Activated CD4-positive, alpha-beta T cell treated with anti-CD3 and anti-CD28 coated beads, Interleukin-2, amount 10 ng/mL, durations not matched to agents 7 days and 5 days (primary cell): Measurements from ENCODE around the gene SPA17. TPM values are rescaled to one million over a fixed set of nuclear protein-coding genes. Genes with fewer than 3 reads are reported as not detected.

Experiments
- CTCF ChIA-PET: fragments of 350-600 bp; sonication (Branson Sonifier 250); formaldehyde crosslinking; loops from one replicate; lab custom pipeline; 2021; ENCODE audit warnings: antibody characterized with exemption; lab: Charles Lee
- POLR2A ChIA-PET: fragments of 350-600 bp; sonication (Branson Sonifier 250); formaldehyde crosslinking; loops from one replicate; lab custom pipeline; 2021; ENCODE audit warnings: antibody characterized with exemption; lab: Charles Lee
- DNase-seq: peaks from one replicate; pipeline ENCODE4 v3.0.0-alpha.2; 2020
- H3K27ac Mint-ChIP-seq: one replicate; pipeline ENCODE4 v1.8.0; 2021; ENCODE audit warnings: mild to moderate bottlenecking, moderate library complexity, mixed read lengths
- H3K27me3 Mint-ChIP-seq: one replicate; pipeline ENCODE4 v1.8.0; 2021; ENCODE audit warnings: mixed read lengths
- H3K36me3 Mint-ChIP-seq: one replicate; pipeline ENCODE4 v1.8.0; 2021; ENCODE audit warnings: low read depth, mixed read lengths
- H3K4me1 Mint-ChIP-seq: one replicate; pipeline ENCODE4 v1.8.0; 2021; ENCODE audit warnings: mixed read lengths
- H3K4me3 Mint-ChIP-seq: one replicate; pipeline ENCODE4 v1.8.0; 2021; ENCODE audit warnings: mild to moderate bottlenecking, moderate library complexity, mixed read lengths
- H3K9me3 Mint-ChIP-seq: one replicate; pipeline ENCODE4 v1.8.0; 2021; ENCODE audit warnings: mixed read lengths
- total RNA-seq, 2 experiments: library from RNA; stranded (reverse); gene quantifications; one replicate each; pipeline ENCODE4 v1.2.3, GENCODE V29; 2021

SPA17 gene
- total RNA-seq, 2 experiments from 2014 or later = 1.1 to 1.8 TPM

- Mint-ChIP-seq H3K9me3 (no peaks in the 10 kb centered on the region), H3K4me3 (no peak overlapping the region), H3K4me1 (no peaks in the 10 kb centered on the region), H3K27ac (no peak overlapping the region), H3K36me3 (peaks cover 4% of the 10 kb centered on the region), H3K27me3 (no peaks in the 10 kb centered on the region)
- no peak for DNase-seq
- CTCF ChIA-PET = interaction anchor here (0.9 to 2.4 kb wide), 5 partner anchors 14 to 202 kb away, joined by 3 to 11 read pairs (median 3); no protein-coding TSS in a partner anchor
- POLR2A ChIA-PET = no interaction called here
Measured at GRCh38 chr11:124643605-124644425, 29.9 kb upstream of the SPA17 start.

DNA sequence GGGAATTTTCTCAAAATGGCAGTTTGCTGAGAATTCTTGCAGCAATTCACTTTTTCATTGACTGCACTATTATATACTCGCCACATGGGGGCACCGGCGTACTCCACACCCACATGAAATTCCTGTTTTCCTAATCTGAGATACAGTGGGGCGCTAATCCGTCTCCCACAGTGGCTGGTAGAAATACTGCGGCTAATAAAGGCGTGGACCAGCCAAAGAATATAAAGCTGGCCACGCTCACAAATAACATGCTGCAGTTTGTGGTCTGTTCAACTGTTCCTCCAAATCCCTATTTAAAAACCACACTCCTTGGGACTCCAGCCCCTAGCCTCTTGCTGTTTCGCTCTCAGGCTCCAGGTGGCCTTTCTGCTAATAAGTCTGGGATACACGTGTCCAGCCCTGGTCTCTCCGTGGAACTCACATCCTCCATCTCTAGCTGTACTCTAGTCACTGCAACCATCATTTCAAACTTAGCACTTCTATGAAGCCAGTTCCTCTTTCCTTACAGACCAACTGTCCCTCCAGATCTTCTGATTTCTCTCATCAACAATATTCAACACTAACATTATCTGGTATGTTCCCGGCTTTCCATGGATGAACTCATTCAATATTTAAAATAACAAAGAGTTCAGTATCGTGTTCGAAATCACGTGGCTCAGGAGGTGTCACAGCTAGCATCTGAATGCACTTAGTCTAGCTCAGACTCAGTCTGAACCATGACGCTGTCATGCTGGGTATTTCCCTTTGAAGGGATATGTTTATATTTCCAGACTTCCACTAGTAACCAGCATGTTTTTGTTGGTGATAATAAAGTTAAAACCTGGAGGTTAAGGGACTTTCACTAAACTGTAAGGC lies 29.1 kb upstream of the SPA17 start:
- H3K36me3 Mint-ChIP-seq = peaks cover 3% of the 10 kb centered on the region
- H3K9me3 Mint-ChIP-seq = no peaks in the 10 kb centered on the region
- ChIA-PET POLR2A (no interaction called here), CTCF (interaction anchor here (0.8 to 0.9 kb wide), 5 partner anchors 22 to 479 kb away, joined by 3 read pairs; partner anchors contain the start of gene TBRG1)
- no peaks in the 10 kb centered on the region for H3K27me3 Mint-ChIP-seq
- no peaks in the 10 kb centered on the region for H3K4me1 Mint-ChIP-seq
- no peak overlapping the region for H3K4me3 Mint-ChIP-seq
- DNase-seq = peak; percentile 23
- H3K27ac Mint-ChIP-seq = no peak overlapping the region

DNA sequence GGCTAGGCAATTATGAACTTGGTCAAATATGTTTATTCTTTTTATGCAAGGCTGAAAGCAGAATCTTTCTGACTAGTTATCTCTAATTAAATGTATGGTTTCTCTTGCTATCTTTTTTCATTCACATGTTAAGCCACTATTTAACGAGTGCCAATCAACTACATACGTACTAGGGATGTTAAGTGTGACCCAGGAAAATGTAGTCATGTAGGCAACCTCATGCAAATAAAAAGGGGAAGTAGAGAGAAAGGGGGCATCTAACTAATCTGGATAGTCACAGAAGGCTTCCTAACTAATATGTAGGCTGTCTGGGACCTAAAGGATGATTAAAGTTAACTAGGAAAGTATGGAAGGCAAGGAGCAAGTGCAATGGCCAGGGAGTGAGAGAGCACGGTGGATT lies 27.6 kb upstream of the SPA17 start:
- Mint-ChIP-seq H3K27me3 (no peaks in the 10 kb centered on the region), H3K9me3 (no peaks in the 10 kb centered on the region), H3K4me3 (no peak overlapping the region), H3K4me1 (no peaks in the 10 kb centered on the region), H3K27ac (no peak overlapping the region), H3K36me3 (no peaks in the 10 kb centered on the region)
- ChIA-PET POLR2A (no interaction called here), CTCF (no interaction called here)
- DNase-seq = no peak

DNA sequence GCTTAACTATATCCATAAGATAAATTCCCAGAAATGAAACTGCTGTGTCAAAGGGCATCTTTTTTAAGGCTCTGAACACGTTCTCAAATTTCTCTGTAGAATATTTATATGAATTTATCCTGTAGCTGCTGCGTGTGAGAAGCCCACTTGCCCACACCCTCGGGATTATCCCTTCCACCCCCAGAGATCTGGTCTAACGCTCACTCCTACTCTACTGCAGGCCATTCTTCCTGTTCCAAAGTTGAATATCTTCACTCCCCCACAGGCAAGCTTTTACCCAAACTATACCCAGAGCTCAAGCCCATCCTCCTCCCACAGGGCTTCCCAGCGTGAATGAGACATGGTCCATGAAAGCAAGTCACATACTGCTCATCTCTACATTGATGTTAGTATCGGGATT lies 25.1 kb upstream of the SPA17 start:
- no peaks in the 10 kb centered on the region for H3K9me3 Mint-ChIP-seq
- peaks cover 2% of the 10 kb centered on the region for H3K36me3 Mint-ChIP-seq
- no peak overlapping the region for H3K4me3 Mint-ChIP-seq
- H3K27ac Mint-ChIP-seq = no peak overlapping the region
- no peak for DNase-seq
- ChIA-PET CTCF (interaction anchor here (0.6 to 1.6 kb wide), 2 partner anchors 23 to 131 kb away, joined by 4 read pairs; no protein-coding TSS in a partner anchor), POLR2A (no interaction called here)
- no peaks in the 10 kb centered on the region for H3K4me1 Mint-ChIP-seq
- no peaks in the 10 kb centered on the region for H3K27me3 Mint-ChIP-seq

DNA sequence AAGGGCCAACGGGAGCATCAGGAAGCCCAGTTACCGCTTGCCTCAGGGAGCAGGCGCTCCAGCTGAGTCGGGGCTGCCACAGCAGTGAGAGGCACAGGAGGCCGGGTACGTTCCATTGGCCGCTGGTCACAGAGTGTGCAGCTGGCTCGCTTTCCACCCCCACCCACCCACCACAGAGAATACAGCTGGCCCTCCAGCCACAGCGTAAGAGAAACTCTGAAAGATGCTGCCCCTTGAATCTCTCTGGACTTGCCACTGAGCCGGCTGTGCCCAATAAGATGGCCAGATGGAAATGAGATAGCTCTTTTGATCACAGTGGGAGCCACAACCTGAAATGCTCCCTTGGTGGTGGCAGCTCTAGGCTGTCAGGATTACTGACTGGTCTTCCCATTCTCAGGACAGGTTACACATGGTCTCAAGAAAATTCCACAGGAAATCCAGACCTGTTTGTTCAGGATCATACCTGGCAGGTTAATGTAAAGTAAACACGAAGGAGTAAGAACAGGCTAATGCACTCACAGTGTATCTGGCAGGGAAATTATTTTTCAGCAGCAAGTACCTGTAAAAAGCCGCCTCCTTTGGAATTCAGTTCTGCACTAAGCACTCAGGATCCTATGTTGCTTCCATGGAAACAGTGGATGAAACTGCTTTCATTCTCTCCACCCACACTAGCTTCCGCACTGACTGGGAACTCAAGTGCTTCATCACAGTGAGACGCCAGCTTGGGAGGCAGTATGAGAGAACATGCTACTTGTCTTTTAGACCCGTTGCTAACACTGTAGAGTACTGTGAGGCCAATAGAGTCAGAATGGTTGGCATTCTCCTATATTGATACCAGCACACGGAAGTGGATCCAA lies 16.7 kb upstream of the SPA17 start:
- Mint-ChIP-seq H3K4me1 (no peaks in the 10 kb centered on the region), H3K27me3 (no peaks in the 10 kb centered on the region), H3K9me3 (no peaks in the 10 kb centered on the region), H3K36me3 (peaks cover 2% of the 10 kb centered on the region), H3K4me3 (no peak overlapping the region), H3K27ac (no peak overlapping the region)
- ChIA-PET CTCF (interaction anchor here (1.3 kb wide), 1 partner anchor 179 kb away, joined by 3 read pairs; no protein-coding TSS in a partner anchor), POLR2A (interaction anchor here (0.6 kb wide), 1 partner anchor 34 kb away, joined by 3 read pairs; no protein-coding TSS in a partner anchor)
- no peak for DNase-seq

- H3K4me3 Mint-ChIP-seq = no peak overlapping the region
- DNase-seq = no peak
- H3K27ac Mint-ChIP-seq = no peak overlapping the region
- CTCF ChIA-PET = no interaction called here
- POLR2A ChIA-PET = no interaction called here
- H3K36me3 Mint-ChIP-seq = peaks cover 2% of the 10 kb centered on the region
- H3K27me3 Mint-ChIP-seq = no peaks in the 10 kb centered on the region
- H3K4me1 Mint-ChIP-seq = no peaks in the 10 kb centered on the region
- H3K9me3 Mint-ChIP-seq = no peaks in the 10 kb centered on the region
Measured at GRCh38 chr11:124657904-124658303, 15.8 kb upstream of the SPA17 start.

GRCh38 chr11:124658501-124658900 lies 15.2 kb upstream of the SPA17 start:
- no peaks in the 10 kb centered on the region for H3K36me3 Mint-ChIP-seq
- H3K4me1 Mint-ChIP-seq = no peaks in the 10 kb centered on the region
- H3K27me3 Mint-ChIP-seq = no peaks in the 10 kb centered on the region
- CTCF ChIA-PET = interaction anchor here (1.1 kb wide), 1 partner anchor 18 kb away, joined by 3 read pairs; no protein-coding TSS in a partner anchor
- H3K27ac Mint-ChIP-seq = no peak overlapping the region
- DNase-seq = no peak
- no peaks in the 10 kb centered on the region for H3K9me3 Mint-ChIP-seq
- POLR2A ChIA-PET = no interaction called here
- H3K4me3 Mint-ChIP-seq = no peak overlapping the region

- Mint-ChIP-seq H3K27ac (no peak overlapping the region), H3K36me3 (no peaks in the 10 kb centered on the region), H3K4me3 (no peak overlapping the region), H3K9me3 (no peaks in the 10 kb centered on the region), H3K4me1 (no peaks in the 10 kb centered on the region), H3K27me3 (no peaks in the 10 kb centered on the region)
- ChIA-PET CTCF (interaction anchor here (0.7 to 1.1 kb wide), 2 partner anchors 19 to 251 kb away, joined by 3 read pairs; no protein-coding TSS in a partner anchor), POLR2A (no interaction called here)
- DNase-seq = no peak
Measured at GRCh38 chr11:124658986-124659385, 14.7 kb upstream of the SPA17 start.

GRCh38 chr11:124661553-124661952 lies 12.2 kb upstream of the SPA17 start:
- no peak overlapping the region for H3K4me3 Mint-ChIP-seq
- ChIA-PET CTCF (no interaction called here), POLR2A (no interaction called here)
- H3K36me3 Mint-ChIP-seq = no peaks in the 10 kb centered on the region
- no peaks in the 10 kb centered on the region for H3K4me1 Mint-ChIP-seq
- H3K27me3 Mint-ChIP-seq = no peaks in the 10 kb centered on the region
- no peak for DNase-seq
- no peak overlapping the region for H3K27ac Mint-ChIP-seq
- no peaks in the 10 kb centered on the region for H3K9me3 Mint-ChIP-seq

- no peaks in the 10 kb centered on the region for H3K27me3 Mint-ChIP-seq
- H3K9me3 Mint-ChIP-seq = no peaks in the 10 kb centered on the region
- DNase-seq = no peak
- CTCF ChIA-PET = no interaction called here
- H3K4me3 Mint-ChIP-seq = no peak overlapping the region
- no peaks in the 10 kb centered on the region for H3K36me3 Mint-ChIP-seq
- no peaks in the 10 kb centered on the region for H3K4me1 Mint-ChIP-seq
- no peak overlapping the region for H3K27ac Mint-ChIP-seq
- POLR2A ChIA-PET = no interaction called here
Measured at GRCh38 chr11:124662106-124662505, 11.6 kb upstream of the SPA17 start.

GRCh38 chr11:124663861-124664260 lies 9.8 kb upstream of the SPA17 start:
- no peak overlapping the region for H3K27ac Mint-ChIP-seq
- H3K36me3 Mint-ChIP-seq = no peaks in the 10 kb centered on the region
- no peak overlapping the region for H3K4me3 Mint-ChIP-seq
- H3K9me3 Mint-ChIP-seq = no peaks in the 10 kb centered on the region
- H3K4me1 Mint-ChIP-seq = no peaks in the 10 kb centered on the region
- ChIA-PET CTCF (interaction anchor here (0.7 to 1.9 kb wide), 4 partner anchors 9 to 174 kb away, joined by 3 to 7 read pairs (median 4); no protein-coding TSS in a partner anchor), POLR2A (no interaction called here)
- no peak for DNase-seq
- H3K27me3 Mint-ChIP-seq = no peaks in the 10 kb centered on the region

DNA sequence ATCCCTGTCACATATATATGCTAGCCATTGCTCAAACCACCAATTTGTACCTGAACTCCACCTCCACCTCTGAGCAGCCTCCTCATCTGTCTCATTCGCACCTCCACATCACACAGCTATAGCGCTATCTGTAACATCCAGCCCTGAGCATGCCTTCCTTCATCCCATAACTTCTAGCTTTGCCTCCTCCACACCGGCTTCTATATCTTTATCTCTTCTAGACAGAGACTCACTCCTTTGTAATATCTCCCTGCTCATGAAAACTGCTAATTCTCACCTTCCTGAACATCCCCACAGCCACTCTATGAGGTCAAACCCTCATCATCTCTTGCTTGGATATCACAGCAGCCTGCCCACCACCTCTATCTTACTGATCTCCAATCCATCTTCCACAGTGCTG lies 6.1 kb upstream of the SPA17 start:
- Mint-ChIP-seq H3K27ac (no peak overlapping the region), H3K36me3 (peaks cover 4% of the 10 kb centered on the region), H3K4me3 (no peak overlapping the region), H3K9me3 (peaks cover 2% of the 10 kb centered on the region), H3K27me3 (no peaks in the 10 kb centered on the region), H3K4me1 (peaks cover 18% of the 10 kb centered on the region)
- DNase-seq = no peak
- ChIA-PET POLR2A (no interaction called here), CTCF (no interaction called here)
